Measurements from ENCODE around the gene PLPPR2. TPM values are rescaled to one million over a fixed set of nuclear protein-coding genes. Genes with fewer than 3 reads are reported as not detected.
A peak's percentile ranks its signal among the peaks of the same experiment; 100 is the strongest.
"Not testable (repeated sequence)": the region's sequence is repeated elsewhere in the genome, so short reads cannot be mapped to it uniquely, and the experiment has no call there.

The PLPPR2 gene
- total RNA-seq, 1 experiment from 2014 or later: 15.7 TPM

GRCh38 chr19:11340099-11340467, 15.1 kb upstream of the PLPPR2 start:
- not testable (repeated sequence) for DNase-seq (ENCODE audit: low spot score)

GRCh38 chr19:11342429-11342828, 12.8 kb upstream of the PLPPR2 start:
- DNase-seq (ENCODE audit: low spot score): no peak

- DNase-seq (ENCODE audit: low spot score): no peak
Measured at GRCh38 chr19:11345122-11345803, 10.0 kb upstream of the PLPPR2 start.

GRCh38 chr19:11346104-11346940, 8.9 kb upstream of the PLPPR2 start, which contains the start of the genes CCDC159 and TMEM205:
CCDC159 (plus strand) TSS chr19:11346519; CDS start chr19:11346607, 88 bp downstream.
TMEM205 (minus strand) TSS chr19:11346268; CDS start chr19:11345619, 649 bp downstream.
- DNase-seq (ENCODE audit: low spot score): peak; percentile 99

- no peak for DNase-seq (ENCODE audit: low spot score)
Measured at GRCh38 chr19:11347546-11348039, 7.6 kb upstream of the PLPPR2 start.

- no peak for DNase-seq (ENCODE audit: low spot score)
Measured at GRCh38 chr19:11349171-11349570, 6.1 kb upstream of the PLPPR2 start.

GRCh38 chr19:11354102-11354501, 1.1 kb upstream of the PLPPR2 start:
- DNase-seq (ENCODE audit: low spot score): not testable (repeated sequence)

GRCh38 chr19:11356074-11356397, 804 bp downstream of the PLPPR2 start:
- DNase-seq (ENCODE audit: low spot score): no peak

- no peak for DNase-seq (ENCODE audit: low spot score)
Measured at GRCh38 chr19:11356676-11357550, 1.7 kb downstream of the PLPPR2 start.

- DNase-seq (ENCODE audit: low spot score): no peak
Measured at GRCh38 chr19:11359421-11359820, 4.2 kb downstream of the PLPPR2 start.

- DNase-seq (ENCODE audit: low spot score): no peak
Measured at GRCh38 chr19:11361037-11361770, 6.0 kb downstream of the PLPPR2 start.

GRCh38 chr19:11361771-11362731, 6.8 kb downstream of the PLPPR2 start:
- no peak for DNase-seq (ENCODE audit: low spot score)

GRCh38 chr19:11363881-11364280, 8.6 kb downstream of the PLPPR2 start:
- no peak for DNase-seq (ENCODE audit: low spot score)

- DNase-seq (ENCODE audit: low spot score): no peak
Measured at GRCh38 chr19:11364296-11364904, 9.2 kb downstream of the PLPPR2 start.

- DNase-seq (ENCODE audit: low spot score): no peak
Measured at GRCh38 chr19:11364935-11365334, 9.7 kb downstream of the PLPPR2 start.

GRCh38 chr19:11365557-11366117, 10.4 kb downstream of the PLPPR2 start:
- no peak for DNase-seq (ENCODE audit: low spot score)

- no peak for DNase-seq (ENCODE audit: low spot score)
Measured at GRCh38 chr19:11367528-11367927, 12.3 kb downstream of the PLPPR2 start.

- no peak for DNase-seq (ENCODE audit: low spot score)
Measured at GRCh38 chr19:11370744-11371143, 15.5 kb downstream of the PLPPR2 start.

- DNase-seq (ENCODE audit: low spot score): no peak
Measured at GRCh38 chr19:11373166-11373884, 18.1 kb downstream of the PLPPR2 start.

Data from A172 (cell line).